Fibroblast of peridontal ligament (primary cell): ENCODE data around the gene KIF1B.
"Not testable (repeated sequence)": the region's sequence is repeated elsewhere in the genome, so short reads cannot be mapped to it uniquely, and the experiment has no call there.

Source experiments
- DNase-seq: peaks from one replicate; pipeline ENCODE4 v3.0.0-alpha.2; 2010; ENCODE audit errors: extremely low read depth

The KIF1B gene

DNA sequence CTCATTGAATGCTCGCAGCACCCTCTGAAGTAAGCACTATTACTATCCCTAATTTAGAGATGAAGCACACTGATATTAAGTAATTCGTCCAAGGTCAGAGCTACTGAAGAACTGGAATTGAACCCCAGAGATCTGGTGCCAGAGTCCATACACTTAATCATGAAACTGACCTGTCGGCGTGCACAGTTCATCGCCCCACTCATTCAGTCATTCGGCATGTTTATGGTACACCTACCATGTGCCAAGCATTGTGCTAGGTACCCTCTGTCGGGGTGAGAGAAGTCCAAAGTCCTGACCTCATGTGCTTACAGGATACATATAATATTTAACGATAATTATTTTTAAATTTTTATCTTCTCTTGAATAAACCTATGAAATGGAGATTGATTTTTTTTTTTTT, 214.3 kb downstream of the KIF1B start:
- DNase-seq, result no peak

DNA sequence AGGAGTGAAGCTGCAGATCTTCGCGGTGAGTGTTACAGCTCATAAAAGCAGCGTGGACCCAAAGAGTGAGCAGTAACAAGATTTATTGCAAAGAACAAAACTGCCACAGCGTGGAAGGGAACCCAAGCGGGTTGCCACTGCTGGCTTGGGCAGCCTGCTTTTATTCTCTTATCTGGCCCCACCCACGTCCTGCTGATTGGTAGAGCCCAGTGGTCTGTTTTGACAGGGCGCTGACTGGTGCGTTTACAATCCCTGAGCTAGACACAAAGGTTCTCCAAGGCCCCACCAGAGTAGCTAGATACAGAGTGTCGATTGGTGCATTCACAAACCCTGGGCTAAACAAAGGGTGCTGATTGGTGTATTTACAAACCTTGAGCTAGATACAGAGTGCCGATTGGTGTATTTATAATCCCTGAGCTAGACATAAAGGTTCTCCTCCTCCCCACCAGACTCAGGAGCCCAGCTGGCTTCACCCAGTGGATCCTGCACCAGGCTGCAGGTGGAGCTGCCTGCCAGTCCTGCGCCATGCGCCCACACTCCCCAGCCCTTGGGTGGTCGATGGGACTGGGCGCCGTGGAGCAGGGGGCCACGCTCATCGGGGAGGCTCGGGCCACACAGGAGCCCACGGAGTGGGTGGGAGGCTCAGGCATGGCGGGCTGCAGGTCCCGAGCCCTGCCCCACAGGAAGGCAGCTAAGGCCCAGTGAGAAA, 215.6 kb downstream of the KIF1B start:
- not testable (repeated sequence) for DNase-seq

DNA sequence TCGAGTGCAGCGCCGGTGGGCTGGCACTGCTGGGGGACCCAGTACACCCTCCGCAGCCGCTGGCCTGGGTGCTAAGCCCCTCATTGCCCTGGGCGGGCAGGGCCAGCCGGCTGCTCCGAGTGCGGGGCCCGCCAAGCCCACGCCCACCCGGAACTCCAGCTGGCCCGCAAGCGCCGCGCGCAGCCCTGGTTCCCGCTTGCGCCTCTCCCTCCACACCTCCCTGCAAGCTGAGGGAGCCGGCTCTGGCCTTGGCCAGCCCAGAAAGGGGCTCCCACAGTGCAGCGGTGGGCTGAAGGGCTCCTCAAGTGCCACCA, 216.1 kb downstream of the KIF1B start:
- not testable (repeated sequence) for DNase-seq

GRCh38 chr1:10428984-10429383, 218.6 kb downstream of the KIF1B start:
- DNase-seq, result no peak

DNA sequence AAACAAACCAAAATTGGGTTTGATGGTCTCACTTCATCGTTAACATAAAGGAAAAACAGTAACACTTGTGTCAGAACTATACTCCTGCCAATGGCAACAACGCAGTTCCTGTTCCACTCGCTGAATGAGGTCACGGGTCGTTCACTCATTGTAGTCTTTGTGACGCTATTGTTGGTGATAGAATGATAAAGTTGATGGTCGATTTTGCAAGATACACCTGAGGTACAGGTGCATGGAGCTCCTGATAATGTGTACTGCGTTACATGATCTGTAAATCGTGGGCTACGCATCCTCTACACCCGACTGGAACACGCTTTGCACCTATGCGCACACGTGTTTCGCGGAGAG, 219.5 kb downstream of the KIF1B start:
- no peak for DNase-seq

- peak; percentile 79 for DNase-seq
Observed at GRCh38 chr1:10430216-10431069, 220.1 kb downstream of the KIF1B start, which contains the start of gene CENPS. CENPS (plus strand) TSS chr1:10430433; CDS start chr1:10430518, 85 bp downstream.
